T-helper 2 cell treated with Interferon-gamma antibody and Interleukin-4, amounts not matched to agents 5 μg/mL and 100 μg/mL, for 36 hours (primary cell): ENCODE measurements around the gene TFF1.
A peak's percentile ranks its signal among the peaks of the same experiment; 100 is the strongest.

ENCODE experiments used
- DNase-seq: peaks from one replicate; pipeline ENCODE4 v3.0.0; 2021; ENCODE audit warnings: low spot score
- H3K27ac Mint-ChIP-seq: one replicate; pipeline ENCODE4 v1.8.0; 2021; ENCODE audit warnings: mild to moderate bottlenecking, mixed read lengths
- H3K27me3 Mint-ChIP-seq: one replicate; pipeline ENCODE4 v1.8.0; 2021; ENCODE audit warnings: low read depth, mixed read lengths
- H3K36me3 Mint-ChIP-seq: one replicate; pipeline ENCODE4 v1.8.0; 2021; ENCODE audit warnings: low read depth, mixed read lengths
- H3K4me1 Mint-ChIP-seq: one replicate; pipeline ENCODE4 v1.8.0; 2021; ENCODE audit warnings: low read depth, mixed read lengths
- H3K4me3 Mint-ChIP-seq: one replicate; pipeline ENCODE4 v1.8.0; 2022; ENCODE audit warnings: mild to moderate bottlenecking, moderate library complexity, mixed read lengths
- H3K9me3 Mint-ChIP-seq: one replicate; pipeline ENCODE4 v1.8.0; 2021; ENCODE audit warnings: mixed read lengths

Gene TFF1

DNA sequence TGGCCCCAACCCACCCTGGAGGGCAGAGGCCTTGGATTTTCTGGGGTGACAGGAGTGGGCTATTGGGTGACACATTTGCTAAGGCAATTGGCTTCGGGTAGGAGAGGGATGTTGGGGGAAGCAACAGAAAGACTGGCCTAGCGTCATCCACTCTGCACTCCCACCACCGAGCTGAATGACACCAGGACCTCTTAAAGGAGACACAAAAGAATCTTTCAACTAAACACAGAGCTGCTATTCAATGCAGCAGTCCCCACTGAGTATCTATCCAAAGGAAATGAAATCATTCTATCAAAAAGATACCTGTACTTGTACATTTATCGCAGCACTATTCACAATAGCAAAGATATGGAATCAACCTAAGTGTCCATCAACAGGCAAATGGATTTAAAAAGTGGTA, 21.7 kb downstream of the TFF1 start:
- Mint-ChIP-seq H3K4me3 (no peak overlapping the region), H3K27me3 (no peaks in the 10 kb centered on the region), H3K27ac (no peak overlapping the region), H3K36me3 (no peaks in the 10 kb centered on the region), H3K4me1 (no peaks in the 10 kb centered on the region), H3K9me3 (no peaks in the 10 kb centered on the region)
- no peak for DNase-seq

GRCh38 chr21:42343963-42344510, 22.3 kb downstream of the TFF1 start:
- no peaks in the 10 kb centered on the region for H3K36me3 Mint-ChIP-seq
- no peak overlapping the region for H3K27ac Mint-ChIP-seq
- DNase-seq = no peak
- H3K9me3 Mint-ChIP-seq = no peaks in the 10 kb centered on the region
- H3K27me3 Mint-ChIP-seq = no peaks in the 10 kb centered on the region
- H3K4me1 Mint-ChIP-seq = peaks cover 4% of the 10 kb centered on the region
- no peak overlapping the region for H3K4me3 Mint-ChIP-seq

GRCh38 chr21:42343556-42343955, 22.8 kb downstream of the TFF1 start:
- no peaks in the 10 kb centered on the region for H3K9me3 Mint-ChIP-seq
- H3K27ac Mint-ChIP-seq = no peak overlapping the region
- no peaks in the 10 kb centered on the region for H3K27me3 Mint-ChIP-seq
- no peak for DNase-seq
- H3K4me3 Mint-ChIP-seq = no peak overlapping the region
- H3K36me3 Mint-ChIP-seq = no peaks in the 10 kb centered on the region
- H3K4me1 Mint-ChIP-seq = peaks cover 4% of the 10 kb centered on the region

DNA sequence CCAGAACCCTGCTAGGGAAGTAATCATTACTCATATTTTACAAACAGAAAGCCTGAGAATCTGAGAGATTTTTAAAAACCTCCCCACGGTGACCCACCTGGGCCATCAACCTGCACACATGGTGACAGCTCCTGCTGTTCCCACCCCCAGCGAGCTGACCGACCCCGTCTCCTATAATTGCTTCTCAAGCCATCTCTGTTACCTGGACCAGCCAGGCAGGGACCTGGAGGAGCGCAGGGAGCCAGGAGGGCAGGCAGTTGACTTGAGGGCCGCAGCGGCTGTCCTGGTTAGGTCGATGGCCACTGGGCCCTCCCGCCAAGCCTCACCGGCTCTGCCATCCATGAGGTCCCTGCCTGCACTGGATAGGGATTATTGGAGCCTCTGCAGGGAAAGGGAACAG, 23.2 kb downstream of the TFF1 start:
- no peaks in the 10 kb centered on the region for H3K27me3 Mint-ChIP-seq
- H3K27ac Mint-ChIP-seq = no peak overlapping the region
- no peak overlapping the region for H3K4me3 Mint-ChIP-seq
- no peaks in the 10 kb centered on the region for H3K36me3 Mint-ChIP-seq
- no peak for DNase-seq
- no peaks in the 10 kb centered on the region for H3K9me3 Mint-ChIP-seq
- H3K4me1 Mint-ChIP-seq = peaks cover 4% of the 10 kb centered on the region

DNA sequence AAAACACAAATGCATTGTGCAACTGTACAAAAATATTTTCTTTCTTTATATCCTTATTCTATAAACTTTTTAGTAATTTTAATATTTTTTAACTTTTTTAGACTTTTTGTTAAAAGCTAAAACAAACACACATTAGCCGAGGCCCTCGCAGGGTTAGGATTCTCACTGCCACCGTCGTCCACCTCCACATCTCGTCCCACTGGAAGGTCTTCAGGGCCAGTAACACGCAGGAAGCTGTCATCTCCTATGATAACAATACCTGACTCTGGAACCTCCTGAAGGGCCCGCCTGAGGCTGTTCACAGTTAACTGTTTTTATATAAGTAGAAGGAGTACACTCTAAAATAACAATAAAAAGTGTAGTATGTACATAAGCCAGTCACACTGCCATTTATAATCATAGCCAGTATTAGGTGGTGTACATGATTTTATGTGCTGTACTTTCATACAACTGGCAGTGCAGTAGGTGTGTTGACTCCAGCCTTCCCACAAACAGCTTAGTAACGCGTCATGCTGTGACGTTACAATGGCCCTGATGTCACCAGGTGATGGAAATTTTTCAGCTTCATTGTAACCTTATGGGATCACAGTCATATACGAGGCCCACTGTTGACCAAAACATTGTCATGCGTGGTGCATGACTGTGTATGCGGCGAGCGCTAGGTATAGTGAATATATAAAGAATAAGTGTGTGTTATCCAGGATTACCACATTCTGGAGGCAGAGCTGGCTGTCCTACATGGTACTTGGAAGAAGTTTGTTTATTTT, 24.4 kb downstream of the TFF1 start:
- Mint-ChIP-seq H3K4me3 (no peak overlapping the region), H3K36me3 (no peaks in the 10 kb centered on the region), H3K4me1 (peaks cover 10% of the 10 kb centered on the region), H3K9me3 (no peaks in the 10 kb centered on the region), H3K27me3 (peaks cover 4% of the 10 kb centered on the region), H3K27ac (no peak overlapping the region)
- DNase-seq = no peak

GRCh38 chr21:42340187-42341050, 25.9 kb downstream of the TFF1 start:
- no peak overlapping the region for H3K27ac Mint-ChIP-seq
- H3K36me3 Mint-ChIP-seq = no peaks in the 10 kb centered on the region
- DNase-seq = no peak
- H3K4me1 Mint-ChIP-seq = peaks cover 10% of the 10 kb centered on the region
- peaks cover 16% of the 10 kb centered on the region for H3K27me3 Mint-ChIP-seq
- no peak overlapping the region for H3K4me3 Mint-ChIP-seq
- H3K9me3 Mint-ChIP-seq = no peaks in the 10 kb centered on the region

- H3K27me3 Mint-ChIP-seq = peaks cover 17% of the 10 kb centered on the region
- H3K27ac Mint-ChIP-seq = no peak overlapping the region
- H3K9me3 Mint-ChIP-seq = no peaks in the 10 kb centered on the region
- peaks cover 10% of the 10 kb centered on the region for H3K4me1 Mint-ChIP-seq
- no peak overlapping the region for H3K4me3 Mint-ChIP-seq
- DNase-seq = no peak
- H3K36me3 Mint-ChIP-seq = no peaks in the 10 kb centered on the region
These were observed 27.3 kb downstream of the TFF1 start for GRCh38 chr21:42338729-42339715.

DNA sequence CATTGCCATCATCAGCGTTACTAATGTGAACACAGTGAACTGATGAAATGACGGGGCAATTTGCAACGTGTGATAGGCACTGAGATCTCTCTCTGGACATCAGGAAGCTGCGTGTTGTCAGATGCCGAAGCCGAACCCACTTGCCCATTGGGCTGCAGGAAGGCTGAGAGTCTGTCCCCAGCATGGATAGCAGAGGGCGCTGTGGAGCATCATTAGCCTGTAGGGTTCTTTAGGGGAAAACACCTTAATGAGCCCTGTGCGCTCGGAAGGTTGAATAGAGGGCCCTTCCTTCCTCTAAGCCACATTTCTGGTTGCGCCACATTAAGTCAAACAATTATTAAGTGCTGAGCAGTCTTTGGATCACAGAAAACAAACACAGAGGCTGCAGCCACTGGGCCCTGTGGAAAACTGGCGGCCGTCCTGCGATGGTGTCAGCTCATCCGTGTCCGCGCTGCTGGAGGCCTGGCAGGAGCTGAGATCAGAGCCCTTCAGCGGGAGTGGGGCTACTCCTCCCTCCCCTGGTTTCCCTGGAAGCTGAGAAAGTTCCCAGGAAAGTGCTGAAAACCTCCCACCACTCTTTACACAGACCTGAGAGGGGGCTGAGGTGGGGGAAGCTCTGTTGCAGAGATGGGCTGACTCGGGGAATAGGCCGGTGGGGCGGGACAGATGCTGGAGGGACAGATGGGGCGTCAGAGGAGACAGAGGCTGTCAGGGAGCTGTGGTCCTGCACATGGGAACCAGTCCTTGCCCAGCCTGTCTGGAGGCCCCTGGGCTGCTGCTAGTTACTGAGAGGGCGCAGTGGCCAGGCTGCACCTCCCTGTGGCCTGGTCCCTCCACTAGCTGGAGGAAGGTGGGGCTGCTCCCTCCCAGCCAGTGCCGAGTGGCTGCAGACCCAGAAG, 28.3 kb downstream of the TFF1 start:
- DNase-seq = peak; percentile 61
- Mint-ChIP-seq H3K9me3 (no peaks in the 10 kb centered on the region), H3K27ac (no peak overlapping the region), H3K27me3 (peaks cover 21% of the 10 kb centered on the region), H3K4me3 (no peak overlapping the region), H3K36me3 (no peaks in the 10 kb centered on the region), H3K4me1 (peaks cover 10% of the 10 kb centered on the region)

GRCh38 chr21:42337276-42337675, 29.1 kb downstream of the TFF1 start:
- Mint-ChIP-seq H3K4me1 (peaks cover 10% of the 10 kb centered on the region), H3K27me3 (peaks cover 24% of the 10 kb centered on the region), H3K4me3 (no peak overlapping the region), H3K9me3 (no peaks in the 10 kb centered on the region), H3K36me3 (no peaks in the 10 kb centered on the region), H3K27ac (no peak overlapping the region)
- DNase-seq = no peak

GRCh38 chr21:42336054-42336453, 30.3 kb downstream of the TFF1 start:
- Mint-ChIP-seq H3K36me3 (no peaks in the 10 kb centered on the region), H3K4me1 (peaks cover 10% of the 10 kb centered on the region), H3K27me3 (peaks cover 35% of the 10 kb centered on the region), H3K9me3 (peaks cover 4% of the 10 kb centered on the region), H3K27ac (no peak overlapping the region), H3K4me3 (no peak overlapping the region)
- DNase-seq = no peak

- peaks cover 4% of the 10 kb centered on the region for H3K4me1 Mint-ChIP-seq
- peaks cover 43% of the 10 kb centered on the region for H3K27me3 Mint-ChIP-seq
- H3K4me3 Mint-ChIP-seq = no peak overlapping the region
- peaks cover 5% of the 10 kb centered on the region for H3K9me3 Mint-ChIP-seq
- H3K36me3 Mint-ChIP-seq = no peaks in the 10 kb centered on the region
- no peak overlapping the region for H3K27ac Mint-ChIP-seq
- no peak for DNase-seq
These were observed 33.6 kb downstream of the TFF1 start for GRCh38 chr21:42332557-42333317.

GRCh38 chr21:42331660-42332059, 34.7 kb downstream of the TFF1 start:
- H3K27ac Mint-ChIP-seq = no peak overlapping the region
- no peaks in the 10 kb centered on the region for H3K36me3 Mint-ChIP-seq
- peaks cover 38% of the 10 kb centered on the region for H3K27me3 Mint-ChIP-seq
- peaks cover 2% of the 10 kb centered on the region for H3K4me1 Mint-ChIP-seq
- H3K4me3 Mint-ChIP-seq = no peak overlapping the region
- no peak for DNase-seq
- H3K9me3 Mint-ChIP-seq = peaks cover 5% of the 10 kb centered on the region
